ENCODE results near the gene MRPL24.

The MRPL24 gene

GRCh38 chr1:156742801-156743200 lies 1.9 kb upstream of the MRPL24 start:
- DNase-seq: no peak

DNA sequence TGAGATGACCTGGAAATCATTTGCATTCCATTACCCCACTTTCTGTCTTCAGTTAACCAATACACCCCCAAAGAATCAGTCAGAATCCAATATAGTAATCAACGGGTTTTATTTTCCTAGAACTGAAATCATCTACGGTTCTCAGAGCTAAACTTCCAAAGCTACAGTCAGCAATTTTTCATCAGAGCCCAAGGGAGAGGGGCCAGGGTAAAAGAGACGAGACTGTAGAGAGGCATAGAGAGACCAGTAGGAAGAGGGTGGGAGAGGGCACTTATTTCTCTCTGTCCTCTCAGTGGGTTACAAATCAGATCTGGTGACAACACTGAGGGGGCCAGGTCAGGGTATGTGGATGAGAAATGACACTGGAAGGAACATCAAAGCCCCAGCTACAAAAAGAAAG lies 1.1 kb upstream of the MRPL24 start:
- DNase-seq: no peak

- no peak for DNase-seq
Measured at GRCh38 chr1:156741481-156741983, 644 bp upstream of the MRPL24 start.

- no peak for DNase-seq
Measured at GRCh38 chr1:156740237-156740740, 599 bp downstream of the MRPL24 start.

GRCh38 chr1:156738916-156739315 lies 2.0 kb downstream of the MRPL24 start:
- DNase-seq: no peak

DNA sequence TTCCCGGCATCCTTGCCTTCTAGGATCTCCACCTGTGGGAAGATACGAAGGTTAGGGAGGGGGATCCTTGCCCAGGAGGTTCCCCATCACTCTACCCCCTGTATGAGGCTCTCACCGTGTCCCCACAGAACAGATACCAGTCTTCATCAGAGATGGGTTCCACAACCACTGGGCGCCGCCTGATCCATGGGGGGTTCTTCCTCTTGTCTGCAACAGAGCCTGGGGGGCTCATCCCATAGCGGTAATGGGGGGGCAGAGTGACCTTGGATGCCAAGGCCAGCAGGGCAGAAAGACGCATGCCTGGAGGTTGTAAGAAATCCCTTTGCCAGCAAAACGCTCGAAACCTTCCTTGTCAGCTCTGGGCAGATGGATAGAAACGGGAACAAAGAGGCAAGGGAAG lies 2.5 kb downstream of the MRPL24 start:
- no peak for DNase-seq

- no peak for DNase-seq
Measured at GRCh38 chr1:156733989-156734584, 6.8 kb downstream of the MRPL24 start.

GRCh38 chr1:156728599-156729462 lies 12.1 kb downstream of the MRPL24 start, which contains the start of gene ISG20L2:
Gene ISG20L2, minus strand, starts transcription at chr1:156728766. Its CDS starts 1,114 bp downstream, at chr1:156727652.
- peak; percentile 99 for DNase-seq

GRCh38 chr1:156727926-156728598 lies 12.8 kb downstream of the MRPL24 start, which contains the start of gene METTL25B:
Gene METTL25B, plus strand, starts transcription at chr1:156728469. Its CDS starts 636 bp downstream, at chr1:156729105.
- peak; percentile 82 for DNase-seq

DNA sequence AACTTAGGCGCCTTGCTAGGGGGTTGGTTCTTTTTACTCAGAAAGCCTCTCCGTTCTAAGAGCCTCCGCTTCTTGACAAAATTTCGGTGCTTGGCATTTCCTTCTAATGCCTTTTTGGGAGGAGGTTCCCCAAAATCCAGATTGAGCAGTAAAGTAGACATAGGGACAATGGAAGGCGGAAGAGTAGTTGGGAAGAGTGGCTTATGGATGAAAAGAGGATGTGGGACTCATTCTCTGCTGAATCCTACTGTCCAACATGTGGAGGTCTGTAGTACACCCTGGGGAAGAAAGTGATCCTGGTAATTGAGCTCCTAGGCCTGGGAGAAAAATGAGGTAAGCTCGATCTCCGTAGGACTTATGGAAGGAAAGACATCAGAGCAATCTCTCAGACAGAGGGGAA lies 13.4 kb downstream of the MRPL24 start:
- no peak for DNase-seq

GRCh38 chr1:156726549-156727226 lies 14.2 kb downstream of the MRPL24 start:
- DNase-seq: peak; percentile 67

DNA sequence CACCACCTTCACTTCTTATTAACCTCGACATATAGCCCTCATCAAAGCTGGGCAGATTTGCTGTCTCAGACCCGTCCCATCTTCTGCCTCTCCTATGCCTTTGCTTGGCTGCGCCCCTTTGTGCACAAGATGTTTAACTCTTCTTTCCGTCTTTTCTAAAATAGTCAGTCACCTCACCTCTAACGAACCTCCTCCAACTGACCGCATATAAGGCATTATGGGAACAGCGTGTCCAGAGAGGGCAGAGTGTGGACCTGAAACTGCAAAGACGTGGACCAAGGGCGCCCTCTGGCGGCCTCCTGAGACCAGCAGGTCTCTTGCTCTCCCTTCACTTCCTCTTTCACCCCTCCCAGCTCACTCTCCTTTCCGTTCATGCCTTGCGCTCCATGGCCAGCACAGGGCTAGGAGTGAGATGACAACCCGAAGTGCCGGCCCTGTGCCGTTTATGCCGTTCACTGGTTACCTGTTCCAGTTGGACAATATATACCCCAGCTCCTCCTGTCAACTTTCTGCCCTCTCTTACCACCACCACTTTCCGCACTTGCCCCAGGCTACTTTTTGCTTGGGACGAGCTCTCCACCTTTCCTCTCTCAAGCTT lies 15.1 kb downstream of the MRPL24 start:
- DNase-seq: peak; percentile 88

DNA sequence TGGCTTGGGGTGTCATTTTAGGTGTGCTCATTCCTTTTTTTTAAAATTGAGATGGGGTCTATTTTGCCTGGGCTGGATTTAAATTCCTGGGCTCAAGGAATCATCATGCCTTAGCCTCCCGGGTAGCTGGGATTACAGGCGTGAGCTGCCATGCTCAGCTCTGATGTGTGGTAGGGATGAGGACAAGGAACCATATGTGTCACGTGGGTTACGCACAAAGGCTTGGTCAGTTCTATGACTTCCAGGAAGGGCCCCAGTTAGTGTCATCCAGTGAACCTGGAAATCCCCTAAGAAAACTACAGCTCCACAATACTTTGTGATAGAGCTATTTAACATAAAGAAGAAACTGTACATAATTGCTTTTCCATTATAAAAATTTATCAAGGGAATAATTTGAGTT lies 19.4 kb downstream of the MRPL24 start:
- DNase-seq: peak; percentile 18

- no peak for DNase-seq
Measured at GRCh38 chr1:156721131-156721530, 19.8 kb downstream of the MRPL24 start.

GRCh38 chr1:156717351-156717750 lies 23.5 kb downstream of the MRPL24 start:
- no peak for DNase-seq

GRCh38 chr1:156714830-156715229 lies 26.1 kb downstream of the MRPL24 start:
- no peak for DNase-seq

DNA sequence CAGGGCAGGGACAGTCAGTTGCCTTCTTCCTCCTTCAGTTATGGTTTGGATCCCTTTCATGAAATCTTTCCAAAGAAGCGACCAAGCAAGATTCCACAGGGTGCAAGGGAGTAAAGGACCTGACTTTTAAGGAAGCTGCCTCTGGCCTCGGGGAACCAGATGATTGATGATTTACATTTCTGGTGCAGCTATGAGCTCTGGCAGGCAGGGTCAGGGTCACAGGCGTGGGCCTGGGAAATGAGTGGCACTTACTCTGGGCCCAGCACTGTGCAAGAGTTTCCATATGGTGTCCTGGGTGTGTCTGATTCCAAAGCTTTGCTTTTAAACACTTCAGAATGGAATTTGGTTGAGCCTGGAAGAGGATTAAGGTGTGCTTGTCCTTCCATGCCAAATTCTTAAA lies 28.3 kb downstream of the MRPL24 start:
- DNase-seq: no peak

- no peak for DNase-seq
Measured at GRCh38 chr1:156711011-156711817, 29.7 kb downstream of the MRPL24 start.

DNA sequence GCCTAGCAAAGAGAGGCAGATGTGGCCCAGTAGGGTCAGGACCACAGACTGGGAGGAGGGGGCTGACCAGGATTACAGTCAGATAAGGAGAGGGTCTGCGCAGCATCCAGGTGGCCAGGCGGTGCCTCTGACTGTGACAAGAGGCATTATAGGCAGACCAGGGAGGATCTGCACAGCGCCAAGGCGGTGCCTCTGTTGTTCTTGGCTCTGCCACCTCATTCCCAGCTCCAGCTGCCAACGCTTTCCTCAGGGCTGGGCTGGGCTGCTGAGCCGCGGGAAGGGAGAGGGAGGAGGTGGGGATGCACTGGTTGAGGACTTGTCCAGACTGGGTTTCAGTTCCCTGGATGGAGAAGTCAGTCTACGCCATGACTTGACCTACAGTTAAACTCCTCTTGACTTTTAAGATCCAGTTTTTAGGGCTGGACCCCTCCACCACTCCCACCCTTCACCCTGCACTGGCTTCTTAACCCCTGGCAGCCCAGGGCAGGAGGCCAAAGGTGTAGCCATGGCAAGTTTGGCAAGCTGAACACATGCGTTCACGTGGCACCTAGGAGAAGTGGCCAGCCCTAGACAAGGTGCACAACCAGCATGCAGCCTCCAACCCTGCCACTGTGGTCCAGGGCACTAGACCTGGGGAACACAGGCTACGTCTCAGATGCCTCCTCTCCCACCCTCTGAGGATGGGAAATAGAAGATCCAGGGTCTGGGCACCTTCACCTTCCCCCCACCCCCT lies 31.0 kb downstream of the MRPL24 start:
- DNase-seq: no peak

- DNase-seq: no peak
Measured at GRCh38 chr1:156709031-156709430, 31.9 kb downstream of the MRPL24 start.

Measured in inflammatory macrophage treated with lipopolysaccharide for 4 hours (primary cell).